Stimulated activated memory B cell treated with anti-CD40 and anti-IgM and Interleukin-4, amounts not matched to agents 10 μg/mL and 1 μg/mL and 100 μg/mL, for 72 hours (primary cell): ENCODE data around the gene GALNT5.
"Not testable (repeated sequence)": the region's sequence is repeated elsewhere in the genome, so short reads cannot be mapped to it uniquely, and the experiment has no call there.

Source experiments
- ATAC-seq: fragments of 150-1000 bp; cut with Tn5 transposase; 2 replicates; pipeline ENCODE4 v1.10.0; 2021
- H3K27ac Mint-ChIP-seq: one replicate; pipeline ENCODE4 v1.8.0; 2022; ENCODE audit warnings: mild to moderate bottlenecking, mixed read lengths
- H3K27me3 Mint-ChIP-seq: one replicate; pipeline ENCODE4 v1.8.0; 2022; ENCODE audit warnings: mixed read lengths
- H3K36me3 Mint-ChIP-seq: one replicate; pipeline ENCODE4 v1.8.0; 2022; ENCODE audit warnings: mixed read lengths
- H3K4me1 Mint-ChIP-seq: one replicate; pipeline ENCODE4 v1.8.0; 2022; ENCODE audit warnings: mixed read lengths
- H3K4me3 Mint-ChIP-seq: one replicate; pipeline ENCODE4 v1.8.0; 2022; ENCODE audit warnings: mild to moderate bottlenecking, moderate library complexity, mixed read lengths
- H3K9me3 Mint-ChIP-seq: one replicate; pipeline ENCODE4 v1.8.0; 2022; ENCODE audit warnings: mixed read lengths

The GALNT5 gene, protein sequence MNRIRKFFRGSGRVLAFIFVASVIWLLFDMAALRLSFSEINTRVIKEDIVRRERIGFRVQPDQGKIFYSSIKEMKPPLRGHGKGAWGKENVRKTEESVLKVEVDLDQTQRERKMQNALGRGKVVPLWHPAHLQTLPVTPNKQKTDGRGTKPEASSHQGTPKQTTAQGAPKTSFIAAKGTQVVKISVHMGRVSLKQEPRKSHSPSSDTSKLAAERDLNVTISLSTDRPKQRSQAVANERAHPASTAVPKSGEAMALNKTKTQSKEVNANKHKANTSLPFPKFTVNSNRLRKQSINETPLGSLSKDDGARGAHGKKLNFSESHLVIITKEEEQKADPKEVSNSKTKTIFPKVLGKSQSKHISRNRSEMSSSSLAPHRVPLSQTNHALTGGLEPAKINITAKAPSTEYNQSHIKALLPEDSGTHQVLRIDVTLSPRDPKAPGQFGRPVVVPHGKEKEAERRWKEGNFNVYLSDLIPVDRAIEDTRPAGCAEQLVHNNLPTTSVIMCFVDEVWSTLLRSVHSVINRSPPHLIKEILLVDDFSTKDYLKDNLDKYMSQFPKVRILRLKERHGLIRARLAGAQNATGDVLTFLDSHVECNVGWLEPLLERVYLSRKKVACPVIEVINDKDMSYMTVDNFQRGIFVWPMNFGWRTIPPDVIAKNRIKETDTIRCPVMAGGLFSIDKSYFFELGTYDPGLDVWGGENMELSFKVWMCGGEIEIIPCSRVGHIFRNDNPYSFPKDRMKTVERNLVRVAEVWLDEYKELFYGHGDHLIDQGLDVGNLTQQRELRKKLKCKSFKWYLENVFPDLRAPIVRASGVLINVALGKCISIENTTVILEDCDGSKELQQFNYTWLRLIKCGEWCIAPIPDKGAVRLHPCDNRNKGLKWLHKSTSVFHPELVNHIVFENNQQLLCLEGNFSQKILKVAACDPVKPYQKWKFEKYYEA

DNA sequence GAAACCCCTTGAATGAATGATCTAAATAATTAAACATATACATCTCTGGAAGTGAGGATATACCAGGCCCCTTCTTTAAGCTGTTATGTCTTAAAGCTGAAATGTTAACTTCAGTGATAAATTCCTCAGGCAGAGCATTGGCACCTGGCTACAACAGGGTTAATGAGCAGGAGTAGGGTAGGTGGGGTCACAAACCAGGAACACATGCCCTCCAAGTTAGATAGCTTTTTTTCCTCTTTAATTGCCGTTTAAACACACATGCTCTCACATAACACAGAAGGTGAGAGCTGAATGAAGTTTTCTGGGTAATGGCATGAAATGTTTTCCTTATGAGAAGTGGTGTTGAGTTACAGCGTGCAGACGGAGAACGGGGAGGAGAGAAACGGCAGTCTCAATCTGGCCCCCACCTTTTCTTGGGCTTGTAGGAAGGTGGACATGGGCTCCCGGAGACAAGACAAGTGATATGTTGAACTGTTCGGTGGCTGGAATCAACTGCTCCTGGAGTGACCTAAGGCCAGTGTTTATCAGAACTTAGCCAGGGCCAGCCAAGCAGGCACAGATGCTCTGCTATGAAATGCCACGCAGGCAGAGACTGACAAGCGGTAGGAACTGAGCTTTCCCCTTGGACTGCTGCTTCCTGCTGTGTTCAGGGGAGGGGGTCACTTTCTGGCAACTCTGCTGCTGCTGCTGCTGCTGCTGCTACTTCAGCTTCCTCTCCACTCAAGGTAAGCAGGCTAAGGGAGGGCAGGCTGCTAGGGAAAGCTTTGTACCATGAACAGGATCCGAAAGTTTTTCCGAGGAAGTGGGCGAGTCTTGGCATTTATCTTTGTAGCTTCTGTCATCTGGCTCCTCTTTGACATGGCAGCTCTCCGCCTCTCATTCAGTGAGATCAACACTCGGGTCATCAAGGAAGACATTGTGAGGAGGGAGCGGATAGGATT lies at the start of gene GALNT5:
Gene GALNT5, plus strand, starts transcription at position 394 of the 941 bp plus-strand sequence. Its CDS starts 378 bp downstream, at position 772.
- H3K4me1 Mint-ChIP-seq, result peaks cover 6% of the 10 kb centered on the region
- no peak for ATAC-seq
- H3K36me3 Mint-ChIP-seq, result no peaks in the 10 kb centered on the region
- H3K27me3 Mint-ChIP-seq, result peaks cover 11% of the 10 kb centered on the region
- no peak within 1 kb of the TSS for H3K4me3 Mint-ChIP-seq
- H3K27ac Mint-ChIP-seq, result no peak within 1 kb of the TSS
- H3K9me3 Mint-ChIP-seq, result no peaks in the 10 kb centered on the region

DNA sequence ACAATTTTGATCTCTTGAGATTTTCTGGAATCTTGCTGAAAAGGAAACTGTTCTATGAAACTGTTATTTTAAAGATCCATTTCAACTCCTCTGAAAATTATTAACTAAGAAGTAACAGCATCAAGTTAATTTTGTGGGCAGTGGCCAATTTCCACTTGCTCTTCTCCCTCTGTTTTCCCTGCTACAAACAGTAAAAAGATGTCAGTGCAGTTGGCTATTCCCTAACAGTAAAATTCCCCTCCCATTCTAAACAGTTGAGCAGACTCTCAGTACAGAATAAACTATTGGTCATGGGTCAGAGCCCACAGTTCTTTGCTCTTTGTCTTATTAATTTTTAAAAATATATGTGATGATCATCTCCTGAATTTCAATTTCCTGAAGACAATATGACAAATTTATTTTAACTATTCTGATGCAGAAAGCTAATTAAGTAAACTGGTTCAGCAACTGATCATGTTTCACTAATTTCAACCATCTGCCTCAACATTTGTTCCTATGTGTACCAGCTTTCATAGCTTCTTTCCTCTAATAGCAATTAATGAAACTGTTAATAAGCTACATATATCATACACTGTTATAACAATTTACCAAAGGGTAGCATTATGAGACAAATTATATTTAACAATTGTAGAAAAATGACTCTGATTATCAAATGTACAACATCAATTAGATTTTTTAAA lies 41.1 kb upstream of the GALNT5 start:
- no peaks in the 10 kb centered on the region for H3K27me3 Mint-ChIP-seq
- H3K36me3 Mint-ChIP-seq, result no peaks in the 10 kb centered on the region
- no peak overlapping the region for H3K4me3 Mint-ChIP-seq
- no peak overlapping the region for H3K27ac Mint-ChIP-seq
- no peak for ATAC-seq
- H3K9me3 Mint-ChIP-seq, result no peaks in the 10 kb centered on the region
- H3K4me1 Mint-ChIP-seq, result no peaks in the 10 kb centered on the region

DNA sequence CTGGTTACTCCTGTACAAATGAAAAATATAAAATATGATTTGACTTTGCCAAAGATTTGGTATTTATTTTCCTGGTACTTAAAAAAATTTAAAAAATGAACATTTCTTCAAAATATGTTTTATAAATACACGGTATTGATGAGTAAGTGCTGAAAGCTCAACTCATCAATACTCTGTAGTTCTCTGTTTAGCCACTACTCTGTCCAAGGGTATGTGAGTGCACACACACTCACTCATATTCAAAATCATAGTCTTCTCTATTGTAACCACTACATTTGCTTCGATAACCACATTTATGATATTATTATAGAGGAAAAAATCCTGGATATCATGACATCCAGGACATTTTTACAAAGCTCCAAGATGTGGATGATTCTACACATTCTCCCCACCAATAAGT lies 40.1 kb upstream of the GALNT5 start:
- H3K27me3 Mint-ChIP-seq, result no peaks in the 10 kb centered on the region
- no peak overlapping the region for H3K4me3 Mint-ChIP-seq
- no peaks in the 10 kb centered on the region for H3K4me1 Mint-ChIP-seq
- no peak for ATAC-seq
- H3K9me3 Mint-ChIP-seq, result no peaks in the 10 kb centered on the region
- no peaks in the 10 kb centered on the region for H3K36me3 Mint-ChIP-seq
- no peak overlapping the region for H3K27ac Mint-ChIP-seq

DNA sequence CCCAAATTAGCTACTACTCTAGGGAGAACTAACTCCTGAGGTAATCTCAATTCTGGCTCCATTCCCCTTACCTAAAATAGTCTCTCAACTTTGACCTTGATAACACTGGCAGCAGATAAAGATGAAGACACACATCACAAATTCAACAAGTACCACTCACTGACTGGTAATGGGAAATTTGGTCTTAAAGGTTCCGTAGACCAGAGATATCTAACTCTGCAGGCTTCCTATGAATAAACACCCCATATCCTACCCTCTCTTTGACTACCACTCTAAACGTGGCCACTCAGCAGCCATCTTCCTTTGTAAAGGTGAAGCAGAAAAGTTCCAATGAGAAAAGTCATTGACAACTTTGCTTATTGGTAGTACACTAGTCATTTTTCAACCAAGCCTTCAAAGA lies 38.6 kb upstream of the GALNT5 start:
- Mint-ChIP-seq H3K9me3 (no peaks in the 10 kb centered on the region), H3K27me3 (no peaks in the 10 kb centered on the region), H3K27ac (no peak overlapping the region), H3K4me3 (no peak overlapping the region), H3K36me3 (no peaks in the 10 kb centered on the region), H3K4me1 (no peaks in the 10 kb centered on the region)
- ATAC-seq, result no peak

DNA sequence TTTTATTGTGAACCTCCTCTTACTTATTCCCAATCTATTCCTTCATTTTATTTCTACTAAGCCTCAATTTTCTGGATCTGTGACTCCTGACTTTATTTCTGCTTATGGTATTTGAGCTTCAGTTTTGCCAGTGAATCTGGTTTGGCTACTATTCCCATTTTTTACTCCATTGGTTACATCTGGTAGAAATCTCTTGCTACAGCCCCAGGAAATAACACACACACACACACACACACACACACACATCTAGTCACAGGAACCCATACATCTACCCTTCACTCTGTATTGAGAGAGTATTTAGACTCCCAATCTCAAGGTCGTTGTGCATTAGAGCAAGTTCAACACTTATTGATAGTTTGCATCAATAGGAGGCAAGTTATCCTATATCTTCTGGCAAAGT lies 37.0 kb upstream of the GALNT5 start:
- no peaks in the 10 kb centered on the region for H3K27me3 Mint-ChIP-seq

DNA sequence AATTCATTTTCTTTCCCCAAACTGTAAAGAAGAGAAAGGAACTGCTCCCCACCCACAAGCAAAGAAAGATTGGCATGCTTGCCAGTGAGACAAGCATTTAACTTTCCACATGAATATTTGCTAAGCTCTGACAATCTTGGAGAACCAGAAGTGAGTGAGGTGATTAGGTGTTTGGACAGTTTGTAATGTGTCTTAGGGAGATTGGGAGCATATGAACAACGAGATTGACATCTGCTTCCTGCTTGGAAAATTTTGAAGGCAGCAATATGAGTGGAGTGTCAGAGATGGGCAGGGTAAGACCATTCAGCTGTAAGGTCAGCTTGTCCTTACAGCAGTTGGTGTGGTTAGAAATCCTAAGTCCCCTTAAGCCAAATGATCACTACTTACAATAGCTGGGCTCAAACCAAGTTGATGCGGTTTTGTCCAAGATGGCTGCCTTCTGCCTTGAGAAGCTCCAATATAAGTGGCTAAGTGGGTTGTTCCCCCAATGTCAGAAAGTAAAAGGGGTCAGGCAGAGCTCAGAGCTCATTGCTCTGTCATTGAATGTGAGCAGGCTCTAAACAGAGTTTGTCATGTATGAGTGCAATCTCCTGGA lies 36.0 kb upstream of the GALNT5 start:
- H3K4me3 Mint-ChIP-seq, result no peak overlapping the region
- H3K36me3 Mint-ChIP-seq, result no peaks in the 10 kb centered on the region
- no peaks in the 10 kb centered on the region for H3K4me1 Mint-ChIP-seq
- no peaks in the 10 kb centered on the region for H3K9me3 Mint-ChIP-seq
- no peak for ATAC-seq
- H3K27ac Mint-ChIP-seq, result no peak overlapping the region
- H3K27me3 Mint-ChIP-seq, result no peaks in the 10 kb centered on the region

More for the DNA sequence above, 37.0 kb upstream of the GALNT5 start:
- Mint-ChIP-seq H3K36me3 (no peaks in the 10 kb centered on the region), H3K9me3 (no peaks in the 10 kb centered on the region), H3K27ac (no peak overlapping the region), H3K4me1 (no peaks in the 10 kb centered on the region), H3K4me3 (no peak overlapping the region)
- ATAC-seq, result no peak

DNA sequence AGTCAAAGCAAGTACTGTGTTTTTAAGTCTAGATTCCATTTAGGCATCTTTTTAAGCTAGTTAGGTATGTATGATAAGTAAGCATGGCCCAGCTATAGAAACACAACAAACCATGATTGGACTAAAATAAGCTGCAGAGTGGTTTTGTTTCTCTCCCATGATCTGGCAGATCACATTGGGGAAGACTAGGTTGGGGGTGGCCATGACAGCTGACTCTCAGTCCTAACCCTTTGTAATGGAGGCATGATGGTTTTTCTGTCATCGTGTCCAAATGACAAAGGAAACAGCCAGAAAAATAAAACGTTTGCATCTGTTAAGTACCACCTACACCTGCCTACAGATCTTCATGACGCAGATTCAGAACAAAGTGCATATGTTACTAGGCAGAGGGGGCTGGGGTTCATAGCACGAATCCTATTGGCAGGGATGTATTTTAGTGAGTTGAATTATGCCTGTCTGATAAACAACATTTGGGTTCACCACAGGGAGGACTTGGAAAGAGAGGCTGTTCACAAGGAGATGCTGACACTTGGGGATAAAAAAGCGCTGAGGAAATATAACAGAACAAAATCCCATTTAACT lies 33.8 kb upstream of the GALNT5 start:
- peaks cover 3% of the 10 kb centered on the region for H3K9me3 Mint-ChIP-seq
- H3K4me1 Mint-ChIP-seq, result no peaks in the 10 kb centered on the region
- H3K27ac Mint-ChIP-seq, result no peak overlapping the region
- no peak overlapping the region for H3K4me3 Mint-ChIP-seq
- H3K27me3 Mint-ChIP-seq, result no peaks in the 10 kb centered on the region
- H3K36me3 Mint-ChIP-seq, result no peaks in the 10 kb centered on the region
- no peak for ATAC-seq

DNA sequence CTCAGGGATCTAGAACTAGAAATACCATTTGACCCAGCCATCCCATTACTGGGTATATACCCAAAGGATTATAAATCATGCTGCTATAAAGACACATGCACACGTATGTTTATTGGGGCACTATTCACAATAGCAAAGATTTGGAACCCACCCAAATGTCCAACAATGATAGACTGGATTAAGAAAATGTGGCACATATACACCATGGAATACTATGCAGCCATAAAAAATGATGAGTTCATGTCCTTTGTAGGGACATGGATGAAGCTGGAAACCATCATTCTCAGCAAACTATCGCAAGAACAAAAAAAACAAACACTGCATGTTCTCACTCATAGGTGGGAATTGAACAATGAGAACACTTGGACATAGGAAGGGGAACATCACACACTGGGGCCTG lies 33.1 kb upstream of the GALNT5 start:
- not testable (repeated sequence) for H3K9me3 Mint-ChIP-seq, H3K27me3 Mint-ChIP-seq, H3K4me1 Mint-ChIP-seq, H3K4me3 Mint-ChIP-seq, H3K27ac Mint-ChIP-seq, H3K36me3 Mint-ChIP-seq, ATAC-seq

DNA sequence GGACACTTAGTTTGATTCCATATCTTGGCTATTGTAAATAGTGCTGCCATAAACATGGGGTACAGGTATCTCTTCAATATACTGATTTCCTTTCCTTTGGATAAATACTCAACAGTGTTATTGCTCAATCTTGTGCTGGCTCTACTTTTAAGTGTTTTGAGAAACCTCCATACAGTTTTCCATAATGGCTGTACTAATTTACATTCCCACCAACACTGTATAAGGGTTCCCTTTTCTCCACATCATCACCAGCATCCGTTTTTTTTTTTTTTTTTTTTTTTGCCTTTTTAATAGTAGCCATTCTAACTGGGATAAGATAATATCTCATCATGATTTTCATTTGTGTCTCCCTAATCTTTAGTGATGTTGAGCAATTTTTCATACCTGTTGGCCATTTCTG lies 29.9 kb upstream of the GALNT5 start:
- Mint-ChIP-seq H3K9me3 (peaks cover 6% of the 10 kb centered on the region), H3K36me3 (no peaks in the 10 kb centered on the region), H3K27me3 (peaks cover 10% of the 10 kb centered on the region), H3K27ac (no peak overlapping the region), H3K4me3 (no peak overlapping the region), H3K4me1 (no peaks in the 10 kb centered on the region)
- no peak for ATAC-seq

DNA sequence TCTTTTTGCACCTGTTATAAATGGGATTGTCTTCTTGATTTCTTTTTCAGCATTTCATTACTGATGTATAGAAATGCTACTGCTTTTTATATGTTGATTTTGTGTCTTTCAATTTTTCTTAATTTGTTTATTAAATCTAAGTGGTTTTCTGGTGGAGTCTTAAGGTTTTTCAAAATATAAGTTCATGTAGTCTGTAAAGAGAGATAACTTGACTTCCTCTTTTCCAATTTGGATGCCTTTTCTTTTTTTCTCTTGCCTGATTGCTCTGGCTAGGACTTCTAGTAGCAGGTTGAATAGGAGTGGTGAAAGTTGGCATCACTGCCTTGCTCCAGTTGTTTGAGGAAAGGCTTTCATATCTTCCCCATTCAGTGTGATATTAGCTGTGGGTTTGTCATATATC lies 28.6 kb upstream of the GALNT5 start:
- no peak for ATAC-seq
- Mint-ChIP-seq H3K36me3 (no peaks in the 10 kb centered on the region), H3K27me3 (peaks cover 20% of the 10 kb centered on the region)

DNA sequence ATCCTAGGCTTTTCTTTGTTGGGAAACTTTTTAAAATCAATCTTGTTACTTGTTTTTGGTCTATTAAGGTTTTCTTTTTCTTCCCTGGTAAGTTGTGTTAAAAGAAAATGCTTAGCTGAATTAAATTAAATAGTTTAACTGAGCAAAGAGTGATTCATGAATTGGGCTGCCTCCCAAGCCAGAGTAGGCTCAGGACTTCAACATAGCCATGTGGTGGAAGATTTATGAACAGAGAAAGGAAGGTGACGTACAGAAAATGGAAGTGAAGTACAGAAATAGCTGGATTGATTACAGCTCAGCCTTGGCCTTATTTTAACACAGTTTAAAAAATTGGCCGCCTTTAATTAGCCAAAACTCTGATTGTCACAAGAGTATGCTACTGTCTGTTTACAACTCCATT lies 27.9 kb upstream of the GALNT5 start:
- H3K27me3 Mint-ChIP-seq, result peaks cover 20% of the 10 kb centered on the region
- H3K4me1 Mint-ChIP-seq, result no peaks in the 10 kb centered on the region
- H3K4me3 Mint-ChIP-seq, result no peak overlapping the region
- no peaks in the 10 kb centered on the region for H3K36me3 Mint-ChIP-seq
- H3K27ac Mint-ChIP-seq, result no peak overlapping the region
- no peak for ATAC-seq
- H3K9me3 Mint-ChIP-seq, result peaks cover 6% of the 10 kb centered on the region

More for the DNA sequence above, 28.6 kb upstream of the GALNT5 start:
- H3K9me3 Mint-ChIP-seq, result peaks cover 6% of the 10 kb centered on the region
- H3K27ac Mint-ChIP-seq, result no peak overlapping the region
- H3K4me3 Mint-ChIP-seq, result no peak overlapping the region
- H3K4me1 Mint-ChIP-seq, result no peaks in the 10 kb centered on the region

DNA sequence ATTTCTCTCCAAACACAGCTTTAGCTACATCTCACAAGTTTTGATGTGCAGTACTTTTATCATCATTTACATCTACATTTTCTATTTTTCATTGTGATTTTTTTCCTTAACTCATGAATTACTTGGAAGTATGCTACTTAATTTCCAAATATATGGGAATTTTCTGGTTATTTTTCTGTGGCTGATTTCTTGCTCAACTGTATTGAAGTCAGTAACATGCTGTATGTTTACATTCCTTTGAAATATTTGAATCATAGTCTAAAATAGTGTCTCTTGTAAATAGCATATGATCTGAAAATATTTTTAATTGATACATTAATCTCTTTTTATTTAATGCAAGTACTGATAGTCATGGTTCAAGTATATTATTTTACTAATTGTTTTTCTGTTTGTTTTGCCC lies 26.0 kb upstream of the GALNT5 start:
- H3K27ac Mint-ChIP-seq, result no peak overlapping the region
- no peak for ATAC-seq
- no peak overlapping the region for H3K4me3 Mint-ChIP-seq
- no peaks in the 10 kb centered on the region for H3K4me1 Mint-ChIP-seq
- peaks cover 6% of the 10 kb centered on the region for H3K9me3 Mint-ChIP-seq
- H3K36me3 Mint-ChIP-seq, result no peaks in the 10 kb centered on the region
- H3K27me3 Mint-ChIP-seq, result peaks cover 21% of the 10 kb centered on the region

DNA sequence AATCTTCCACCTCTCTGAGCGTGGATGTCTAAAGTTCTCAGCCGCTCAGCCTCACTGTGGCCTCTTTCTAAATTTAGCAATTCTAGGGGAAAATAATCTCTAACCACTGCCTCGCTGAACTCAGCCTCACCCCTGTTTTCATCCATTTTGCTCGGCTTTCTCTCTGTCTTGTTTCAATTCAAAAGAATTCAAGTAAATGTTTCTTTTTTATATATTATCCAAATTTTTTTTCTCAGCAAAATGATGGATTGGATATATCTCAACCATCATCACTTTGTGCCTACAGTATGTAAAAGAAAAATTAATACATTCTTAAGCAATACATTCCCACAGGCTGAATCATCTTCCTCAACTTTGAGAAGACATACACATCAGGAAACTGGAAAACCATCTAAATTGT lies 24.0 kb upstream of the GALNT5 start:
- no peaks in the 10 kb centered on the region for H3K36me3 Mint-ChIP-seq
- H3K9me3 Mint-ChIP-seq, result peaks cover 3% of the 10 kb centered on the region
- H3K27ac Mint-ChIP-seq, result no peak overlapping the region
- no peak overlapping the region for H3K4me3 Mint-ChIP-seq
- peaks cover 31% of the 10 kb centered on the region for H3K27me3 Mint-ChIP-seq
- no peak for ATAC-seq
- H3K4me1 Mint-ChIP-seq, result no peaks in the 10 kb centered on the region

DNA sequence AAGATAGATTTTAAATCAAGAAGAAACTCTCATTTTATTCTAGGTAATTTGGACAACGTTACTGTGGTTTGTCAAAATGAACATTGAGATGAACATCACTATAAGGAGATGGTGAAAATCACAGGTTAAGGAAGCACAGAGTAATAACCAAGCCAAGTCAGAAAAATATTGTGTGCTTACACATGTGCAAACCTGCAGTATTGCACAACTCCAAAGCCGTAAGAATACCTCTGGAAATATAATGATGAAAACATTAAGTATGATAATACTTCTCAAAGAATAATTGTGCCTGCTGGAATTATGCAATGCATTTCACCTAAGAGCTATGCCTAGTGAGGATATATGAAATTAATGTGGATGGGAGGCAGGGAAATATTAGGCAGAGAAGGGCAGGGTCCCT lies 21.1 kb upstream of the GALNT5 start:
- Mint-ChIP-seq H3K36me3 (no peaks in the 10 kb centered on the region), H3K4me1 (no peaks in the 10 kb centered on the region), H3K4me3 (no peak overlapping the region), H3K27me3 (peaks cover 31% of the 10 kb centered on the region), H3K27ac (no peak overlapping the region), H3K9me3 (no peaks in the 10 kb centered on the region)
- ATAC-seq, result no peak
